Measurements from ENCODE around the gene UNC80. TPM values are rescaled to one million over a fixed set of nuclear protein-coding genes. Genes with fewer than 3 reads are reported as not detected.

UNC80 gene
- polyA plus RNA-seq, 3 donors, result 1.4 to 2.1 (median 2.0) TPM

DNA sequence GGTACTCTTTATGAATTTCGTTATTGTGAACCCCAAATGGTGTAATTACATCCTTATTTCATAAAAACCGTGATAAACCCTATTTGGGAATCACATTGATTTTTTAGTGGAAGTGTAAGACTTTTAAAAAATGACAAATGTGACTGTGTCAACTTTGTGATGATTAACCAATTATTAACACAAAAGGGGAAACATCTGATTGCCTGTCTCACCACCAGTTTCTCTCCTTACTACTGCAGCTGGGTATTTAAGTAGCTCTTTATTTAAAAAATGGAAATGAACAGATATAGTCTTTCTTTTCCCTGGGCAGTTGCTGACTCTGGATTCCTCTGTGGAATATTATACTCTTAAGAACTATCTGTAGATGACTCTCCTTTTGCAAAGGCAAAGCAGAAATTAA lies 219.2 kb downstream of the UNC80 start:
- DNase-seq (ENCODE audit: extremely low read depth in 1 of 11, low read depth in 9 of 11, low spot score in 4 of 11), result no peak

DNA sequence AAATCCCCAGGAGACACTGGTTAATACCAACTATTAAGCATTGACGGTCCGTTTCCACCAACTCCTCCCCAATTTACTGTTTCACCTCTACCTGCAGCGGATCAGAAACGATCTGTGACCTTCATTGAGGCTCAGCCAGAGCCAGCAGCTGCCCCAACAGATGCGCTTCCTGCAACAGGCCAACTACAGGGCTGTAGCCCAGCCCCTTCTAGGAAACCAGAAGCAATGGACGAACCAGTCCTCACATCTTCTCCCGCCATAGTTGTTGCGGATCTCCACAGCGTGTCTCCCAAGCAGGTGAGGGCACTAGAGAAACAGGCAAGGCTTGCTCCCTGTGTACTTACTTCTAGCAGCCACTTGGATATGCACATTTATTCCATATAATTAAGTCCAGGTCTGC lies 222.3 kb downstream of the UNC80 start:
- no peak for DNase-seq (ENCODE audit: extremely low read depth in 1 of 11, low read depth in 9 of 11, low spot score in 4 of 11)

DNA sequence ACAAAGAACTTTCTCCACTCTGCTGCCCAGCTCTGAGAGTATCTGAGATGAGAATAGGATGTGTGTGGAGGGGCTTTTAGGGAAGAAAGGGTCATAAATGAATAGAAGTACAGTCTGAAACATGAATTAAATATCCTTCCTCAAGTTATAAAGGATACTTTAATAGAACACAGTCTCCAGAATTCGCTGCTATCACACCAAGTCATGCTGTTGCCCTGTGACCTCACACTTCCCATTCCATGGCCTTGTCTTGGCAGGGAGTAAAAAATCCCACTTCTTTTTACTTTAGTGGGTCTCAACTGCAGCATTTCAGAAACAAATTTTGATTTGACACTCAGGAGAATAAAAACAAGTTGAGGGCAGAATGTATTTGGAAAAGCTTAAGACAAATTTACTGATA lies 227.0 kb downstream of the UNC80 start:
- DNase-seq (ENCODE audit: extremely low read depth in 1 of 11, low read depth in 9 of 11, low spot score in 4 of 11), result no peak

DNA sequence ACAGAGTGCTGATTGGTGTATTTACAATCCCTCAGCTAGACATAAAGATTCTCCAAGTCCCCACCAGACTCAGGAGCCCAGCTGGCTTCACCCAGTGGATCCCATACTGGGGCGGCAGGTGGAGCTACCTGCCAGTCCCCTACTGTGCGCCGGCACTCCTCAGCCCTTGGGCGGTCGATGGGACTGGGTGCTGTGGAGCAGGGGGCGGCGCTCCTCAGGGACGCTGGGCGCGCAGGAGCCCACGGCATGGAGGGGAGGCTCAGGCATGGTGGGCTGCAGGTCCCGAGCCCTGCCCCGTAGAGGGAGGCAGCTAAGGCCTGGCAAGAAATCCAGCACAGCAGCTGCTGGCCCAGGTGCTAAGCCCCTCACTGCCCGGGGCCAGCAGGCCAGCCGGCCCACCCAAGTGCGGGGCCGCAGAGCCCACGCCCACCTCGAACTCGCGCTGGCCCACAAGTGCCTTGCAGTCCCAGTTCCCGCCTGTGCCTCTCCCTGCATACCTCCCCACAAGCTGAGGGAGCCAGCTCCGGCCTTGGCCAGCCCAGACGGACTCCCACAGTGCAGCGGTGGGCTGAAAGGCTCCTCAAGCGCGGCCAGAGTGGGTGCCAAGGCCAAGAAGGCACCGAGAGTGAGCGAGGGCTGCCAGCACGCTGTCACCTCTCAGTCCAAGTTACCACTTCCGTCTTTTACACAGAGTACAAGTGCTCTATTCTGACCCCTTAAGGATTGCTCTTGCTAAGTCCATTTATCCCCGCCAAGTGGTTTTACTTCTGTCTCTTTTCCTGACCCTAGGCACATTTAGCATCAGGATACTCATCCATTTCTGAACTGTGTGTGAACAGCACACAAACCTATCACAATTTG lies 229.1 kb downstream of the UNC80 start:
- DNase-seq (ENCODE audit: extremely low read depth in 1 of 11, low read depth in 9 of 11, low spot score in 4 of 11), result no peak

DNA sequence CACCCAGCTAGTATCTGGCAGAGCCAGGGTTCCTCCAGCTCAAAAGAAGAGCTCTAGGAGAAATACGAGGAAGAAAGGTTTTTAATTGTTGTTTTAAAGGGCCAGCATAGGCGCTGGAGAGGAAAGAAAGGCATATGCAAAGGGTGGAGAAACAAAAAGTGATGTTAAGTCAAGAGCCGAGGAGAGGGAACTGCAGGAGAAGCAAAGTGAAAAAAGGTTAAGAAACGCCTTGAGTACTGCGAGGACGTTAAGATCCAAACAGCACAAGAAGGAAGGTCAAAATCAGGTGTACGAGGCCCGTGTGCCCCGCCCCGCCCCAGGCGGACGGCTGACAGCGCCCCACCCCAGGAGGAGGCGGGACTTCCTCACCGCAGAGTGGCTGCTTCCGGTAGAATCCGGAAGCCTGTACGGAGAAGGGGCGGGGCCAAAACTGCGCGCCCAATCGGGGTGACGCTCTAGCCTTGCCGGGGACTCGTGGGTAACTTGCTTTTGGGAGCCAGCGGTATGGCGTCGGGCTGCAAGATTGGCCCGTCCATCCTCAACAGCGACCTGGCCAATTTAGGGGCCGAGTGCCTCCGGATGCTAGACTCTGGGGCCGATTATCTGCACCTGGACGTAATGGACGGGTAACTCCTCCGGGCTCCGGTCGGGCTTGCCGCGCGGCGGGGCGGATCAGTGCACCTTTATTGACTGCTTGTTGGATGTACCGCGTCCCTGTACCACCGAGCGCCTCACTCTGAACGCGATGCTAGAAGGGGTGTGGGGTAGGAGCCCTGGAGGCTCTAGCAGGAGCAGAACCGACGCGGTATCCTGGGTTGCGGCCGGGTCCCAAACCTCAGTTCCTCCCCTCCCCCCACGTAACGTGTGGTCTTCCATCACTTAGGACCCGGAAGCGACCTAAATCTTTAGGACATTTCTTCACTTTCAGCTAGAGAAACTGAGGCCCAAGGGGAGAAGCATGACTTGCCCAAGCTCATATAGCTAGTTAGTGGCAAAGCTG lies 230.8 kb downstream of the UNC80 start, which contains the start of gene RPE:
Gene RPE, plus strand, starts transcription at position 481 of the 1,000 bp plus-strand sequence. Its CDS starts 24 bp downstream, at position 505.
- DNase-seq (ENCODE audit: extremely low read depth in 1 of 11, low read depth in 9 of 11, low spot score in 4 of 11), result peak; percentile 79 to 92 (median 90)

DNA sequence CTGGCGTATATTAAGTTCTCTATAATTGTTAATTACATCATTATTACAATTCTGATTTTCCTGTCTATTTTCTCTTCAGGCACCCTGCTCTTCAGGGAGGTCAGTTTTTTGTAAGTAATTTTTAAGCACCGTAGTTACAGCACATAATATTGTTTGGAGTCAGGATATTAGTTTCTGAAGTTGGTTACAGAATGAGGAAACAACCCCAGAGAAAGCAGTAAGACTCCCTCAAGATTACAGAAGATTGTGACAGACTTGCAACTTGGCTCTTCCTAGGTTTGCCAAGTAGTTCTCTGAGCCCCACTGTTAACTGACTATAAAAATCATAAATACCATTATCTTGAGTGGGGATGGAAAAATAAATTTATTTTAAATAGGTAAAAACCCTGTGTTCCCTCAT lies 231.7 kb downstream of the UNC80 start:
- no peak for DNase-seq (ENCODE audit: extremely low read depth in 1 of 11, low read depth in 9 of 11, low spot score in 4 of 11)

DNA sequence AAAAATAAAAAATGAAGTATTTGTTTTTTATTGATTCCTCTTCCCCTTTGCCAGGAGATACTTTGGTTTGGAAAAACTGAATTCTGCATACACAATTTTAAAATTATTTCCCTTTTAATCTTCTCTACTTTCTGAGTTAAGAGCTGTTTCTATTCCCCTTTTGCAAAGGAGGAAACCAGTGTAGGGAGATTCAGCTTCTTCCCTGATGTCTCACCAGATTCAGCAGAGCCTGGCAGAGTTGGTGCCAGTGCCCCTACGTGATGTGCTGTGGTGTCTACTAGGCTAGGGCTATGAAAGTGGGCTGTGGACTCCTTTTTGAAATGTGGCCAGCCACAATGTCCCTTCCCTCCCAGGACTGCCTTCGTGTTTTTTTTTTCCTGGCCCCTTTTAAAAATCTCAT lies 233.2 kb downstream of the UNC80 start:
- no peak for DNase-seq (ENCODE audit: extremely low read depth in 1 of 11, low read depth in 9 of 11, low spot score in 4 of 11)

DNA sequence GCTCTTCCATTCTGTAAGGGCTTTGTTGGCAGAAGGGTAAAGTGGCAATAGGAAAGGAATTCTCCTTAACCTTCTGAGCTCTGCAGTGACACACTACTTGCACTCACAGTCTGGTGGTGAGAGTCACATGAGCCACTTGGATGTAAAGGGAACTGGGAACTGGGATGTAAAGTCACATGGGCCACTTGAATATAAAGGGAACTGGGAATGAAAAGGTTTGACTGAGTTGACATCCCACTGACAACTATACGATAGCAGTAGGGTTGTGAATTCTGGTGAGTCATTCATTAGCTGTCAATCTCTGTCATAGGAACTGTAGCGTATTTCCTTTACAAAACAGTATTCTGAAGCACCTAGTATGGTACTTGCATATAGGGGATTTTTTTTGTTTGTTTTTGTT lies 236.3 kb downstream of the UNC80 start:
- DNase-seq (ENCODE audit: extremely low read depth in 1 of 11, low read depth in 9 of 11, low spot score in 4 of 11), result no peak

DNA sequence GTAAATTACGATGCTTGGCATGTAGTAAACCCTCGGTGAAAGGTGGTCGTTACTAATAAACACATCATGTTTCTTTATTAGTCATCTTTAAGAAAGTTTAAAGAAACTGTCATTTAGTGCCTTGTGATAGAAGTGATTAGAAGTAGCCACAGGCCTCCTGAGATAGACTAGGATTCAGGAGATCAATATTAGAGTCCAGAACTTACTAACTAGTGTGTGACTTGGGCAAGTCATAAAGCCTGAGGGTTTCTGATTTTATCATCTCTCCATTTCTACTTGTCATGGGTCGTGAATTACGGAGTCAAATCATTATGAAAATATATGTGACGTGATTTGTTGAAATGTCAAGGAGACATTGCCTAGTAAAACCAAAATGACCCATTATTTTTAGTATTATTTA lies 237.5 kb downstream of the UNC80 start:
- DNase-seq (ENCODE audit: extremely low read depth in 1 of 11, low read depth in 9 of 11, low spot score in 4 of 11), result no peak

DNA sequence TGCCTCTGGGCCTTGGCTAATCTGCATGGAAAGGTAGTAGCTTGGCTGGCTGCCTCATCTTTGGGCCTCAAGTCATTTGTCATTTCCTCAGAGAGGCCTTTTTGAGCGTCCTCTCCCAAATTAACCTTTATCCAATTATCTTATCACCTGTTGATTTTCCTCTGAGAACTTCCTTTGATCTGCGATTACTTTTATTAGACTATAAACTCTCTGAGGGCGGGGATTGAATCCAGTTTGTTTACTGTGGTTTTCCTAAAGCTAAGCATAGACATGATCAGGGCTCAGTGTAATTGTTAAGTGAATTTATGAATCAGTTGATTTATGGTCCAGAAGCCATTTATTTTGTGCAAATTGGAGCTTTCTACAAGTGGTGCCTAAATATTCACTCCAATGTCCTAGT lies 238.3 kb downstream of the UNC80 start:
- no peak for DNase-seq (ENCODE audit: extremely low read depth in 1 of 11, low read depth in 9 of 11, low spot score in 4 of 11)

DNA sequence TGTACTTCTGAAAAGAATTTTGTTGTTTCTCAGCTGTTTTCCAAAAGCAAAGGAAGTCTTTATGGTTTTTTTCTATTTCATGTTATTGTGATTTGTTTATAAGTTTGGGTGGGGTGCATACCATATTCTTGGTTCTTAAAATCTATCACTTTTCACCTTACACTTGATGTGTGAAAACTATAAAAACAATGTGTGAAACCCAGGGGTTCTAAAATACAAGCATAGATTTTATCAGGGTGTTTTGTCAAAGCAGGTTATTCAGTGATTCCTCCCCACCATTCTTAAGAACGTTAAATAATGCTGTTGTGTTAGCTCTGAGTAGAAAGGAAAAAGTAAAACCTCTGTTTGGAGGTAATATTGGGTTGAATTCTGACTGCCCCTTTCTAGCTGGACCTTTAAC lies 248.5 kb downstream of the UNC80 start:
- no peak for DNase-seq (ENCODE audit: extremely low read depth in 1 of 11, low read depth in 9 of 11, low spot score in 4 of 11)

DNA sequence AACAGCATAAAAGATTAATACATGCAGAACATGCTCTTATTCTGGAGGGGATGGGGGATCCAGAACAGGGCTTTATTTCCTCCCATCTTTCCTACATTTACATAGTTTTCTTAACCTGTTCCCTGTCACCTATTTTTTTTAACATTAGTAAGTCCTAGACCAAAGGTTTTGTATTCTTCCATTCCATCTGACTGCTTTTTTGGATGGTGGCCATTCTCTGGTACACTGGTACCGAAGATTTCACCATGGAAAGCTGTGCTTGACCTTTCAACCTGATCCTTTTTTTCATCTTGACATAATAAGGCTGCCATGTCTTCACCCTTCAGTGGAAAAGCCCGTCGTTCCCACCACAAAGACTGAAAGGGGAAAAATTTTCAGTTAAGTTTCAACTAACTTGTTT lies 251.2 kb downstream of the UNC80 start:
- DNase-seq (ENCODE audit: extremely low read depth in 1 of 11, low read depth in 9 of 11, low spot score in 4 of 11), result no peak

DNA sequence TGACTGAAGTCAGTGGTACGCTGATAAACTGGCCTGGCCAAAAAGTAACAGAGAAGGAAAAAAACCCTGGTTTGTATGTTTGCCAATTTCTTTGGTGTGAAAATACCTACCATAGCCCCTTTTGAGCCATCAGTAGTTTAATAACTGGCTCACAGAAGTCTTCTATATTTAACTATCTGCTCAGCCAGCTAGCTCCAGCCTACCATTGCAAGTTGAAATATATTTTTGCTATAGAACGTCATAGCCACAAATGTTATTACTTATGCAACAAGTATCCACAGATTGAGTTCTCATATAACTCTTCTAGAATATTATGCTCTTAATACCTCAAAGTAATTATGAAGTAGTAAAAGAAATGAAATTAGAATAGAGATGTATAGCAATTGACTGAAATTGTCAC lies 256.0 kb downstream of the UNC80 start:
- DNase-seq (ENCODE audit: extremely low read depth in 1 of 11, low read depth in 9 of 11, low spot score in 4 of 11), result no peak

DNA sequence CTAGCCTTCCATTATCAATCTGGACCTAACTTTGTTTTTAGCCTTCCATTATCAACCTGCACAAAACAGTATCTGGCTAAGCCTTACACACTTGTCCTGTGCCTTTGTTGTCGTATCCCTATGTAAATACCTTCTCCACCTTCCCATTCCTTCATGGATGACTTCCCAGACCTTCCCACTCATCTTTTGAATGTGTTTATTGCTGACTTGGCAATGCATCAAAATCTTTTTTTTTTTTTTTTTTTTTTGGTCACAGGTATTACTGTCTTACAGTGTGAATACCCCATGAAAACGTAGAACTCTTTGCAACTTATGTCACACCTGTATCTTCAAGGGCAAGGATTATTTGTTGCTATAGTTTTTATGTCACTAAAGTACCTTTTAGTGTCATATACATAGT lies 256.5 kb downstream of the UNC80 start:
- no peak for DNase-seq (ENCODE audit: extremely low read depth in 1 of 11, low read depth in 9 of 11, low spot score in 4 of 11)

DNA sequence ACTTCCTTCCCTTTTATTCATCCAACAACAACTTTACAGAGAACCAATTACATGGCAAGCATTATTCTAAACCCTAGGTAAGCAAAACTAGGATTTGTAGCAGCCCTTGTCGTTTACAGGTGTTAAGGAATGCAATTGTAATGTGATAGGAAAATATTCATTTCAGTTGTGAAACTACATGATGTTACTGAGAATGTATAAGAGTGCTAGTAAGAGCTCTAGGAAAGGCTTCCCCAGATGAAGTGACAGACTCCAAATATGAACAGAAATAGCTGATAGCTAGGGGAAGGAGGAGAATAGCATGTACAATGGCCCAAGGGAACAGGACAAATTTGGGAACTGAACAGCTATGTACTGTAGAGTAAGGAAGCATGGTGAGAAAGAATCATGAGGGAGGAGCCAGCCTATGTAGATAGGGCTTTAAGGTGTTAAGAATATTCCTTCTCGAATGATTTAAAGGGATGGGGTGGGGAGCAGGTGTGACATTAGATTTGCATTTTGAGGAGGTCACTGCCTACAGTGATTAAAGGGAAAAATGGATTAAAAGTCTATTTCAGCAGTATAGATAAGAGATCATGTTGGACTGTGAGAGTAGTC lies 262.6 kb downstream of the UNC80 start:
- DNase-seq (ENCODE audit: extremely low read depth in 1 of 11, low read depth in 9 of 11, low spot score in 4 of 11), result no peak

DNA sequence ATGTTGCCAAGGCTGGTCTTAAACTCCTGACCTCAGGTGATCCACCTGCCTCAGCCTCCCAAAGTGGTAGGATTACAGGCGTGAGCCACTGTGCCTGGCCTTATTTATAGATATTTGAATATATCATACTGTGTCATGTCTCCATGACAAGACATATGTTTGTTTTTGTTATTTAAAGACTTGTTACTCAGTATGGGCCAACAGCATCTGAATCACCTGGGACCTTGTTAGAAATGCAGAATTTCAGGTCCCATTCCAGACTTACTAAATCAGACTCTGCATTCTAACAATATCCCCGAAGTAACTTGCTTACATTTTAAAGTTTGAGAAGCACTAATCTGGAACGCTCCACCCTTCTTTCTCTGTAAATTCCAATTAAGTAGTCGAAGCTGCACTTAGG lies 264.0 kb downstream of the UNC80 start:
- DNase-seq (ENCODE audit: extremely low read depth in 1 of 11, low read depth in 9 of 11, low spot score in 4 of 11), result no peak

DNA sequence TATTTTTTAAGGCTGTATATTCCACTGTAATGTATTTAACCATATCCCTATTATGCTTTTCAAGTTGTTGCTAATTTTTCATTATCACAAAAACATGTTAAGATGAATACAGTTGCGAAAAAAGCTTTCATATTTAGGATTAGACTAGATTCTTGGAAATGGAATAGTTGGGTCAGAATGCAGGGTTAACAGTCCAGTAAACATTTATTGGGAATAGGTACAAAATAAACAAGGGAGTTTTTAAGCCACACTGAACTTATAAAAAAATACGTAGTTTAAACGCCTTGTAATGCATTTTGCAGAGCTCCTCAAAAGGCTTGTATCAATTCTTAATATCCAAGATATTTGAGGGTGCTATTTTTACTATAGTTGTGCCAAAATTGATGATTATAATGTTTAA lies 266.4 kb downstream of the UNC80 start:
- no peak for DNase-seq (ENCODE audit: extremely low read depth in 1 of 11, low read depth in 9 of 11, low spot score in 4 of 11)

DNA sequence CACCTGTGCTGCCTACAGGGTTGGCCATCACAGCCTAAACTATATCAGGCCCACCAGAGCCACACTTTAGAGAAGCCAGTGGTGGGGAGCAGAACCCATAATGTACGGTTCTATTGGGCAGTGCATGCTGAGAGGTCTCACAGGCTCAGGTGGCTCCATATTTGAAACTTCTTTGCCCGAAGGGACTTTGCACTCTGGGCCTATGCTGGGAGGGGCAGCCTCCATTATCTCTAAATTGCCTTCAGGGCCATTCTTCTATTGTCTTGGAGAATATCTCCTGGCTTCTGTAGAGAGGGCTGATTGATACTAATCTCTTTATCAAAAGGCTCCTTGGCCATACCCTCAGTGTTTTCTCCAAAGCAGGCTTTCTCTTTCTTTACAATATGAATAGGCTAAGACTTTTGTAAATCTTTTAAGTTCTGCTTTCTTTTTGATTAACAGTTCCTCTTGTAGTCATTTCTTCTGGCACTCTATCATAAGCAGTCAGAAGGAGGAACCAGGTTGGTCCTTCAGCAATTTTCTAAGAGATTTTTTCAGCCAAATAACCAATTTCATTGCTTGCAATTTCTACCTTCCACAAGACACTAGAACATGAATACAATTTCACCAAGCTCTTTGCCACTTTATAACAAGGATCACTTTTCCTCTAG lies 275.3 kb downstream of the UNC80 start:
- DNase-seq (ENCODE audit: extremely low read depth in 1 of 11, low read depth in 9 of 11, low spot score in 4 of 11), result no peak

Measured in renal cortex interstitium (tissue), 11 donors.